ENCODE results near the gene TNFAIP2. TPM values are rescaled to one million over a fixed set of nuclear protein-coding genes. Genes with fewer than 3 reads are reported as not detected.
A peak's percentile ranks its signal among the peaks of the same experiment; 100 is the strongest.

The TNFAIP2 gene
- total and polyA plus RNA-seq, 9 of the 15 experiments (the other 6 are each of a cell fraction or from before 2014, with no cell fraction given): 22.6 to 68.6 (median 44.6) TPM

DNA sequence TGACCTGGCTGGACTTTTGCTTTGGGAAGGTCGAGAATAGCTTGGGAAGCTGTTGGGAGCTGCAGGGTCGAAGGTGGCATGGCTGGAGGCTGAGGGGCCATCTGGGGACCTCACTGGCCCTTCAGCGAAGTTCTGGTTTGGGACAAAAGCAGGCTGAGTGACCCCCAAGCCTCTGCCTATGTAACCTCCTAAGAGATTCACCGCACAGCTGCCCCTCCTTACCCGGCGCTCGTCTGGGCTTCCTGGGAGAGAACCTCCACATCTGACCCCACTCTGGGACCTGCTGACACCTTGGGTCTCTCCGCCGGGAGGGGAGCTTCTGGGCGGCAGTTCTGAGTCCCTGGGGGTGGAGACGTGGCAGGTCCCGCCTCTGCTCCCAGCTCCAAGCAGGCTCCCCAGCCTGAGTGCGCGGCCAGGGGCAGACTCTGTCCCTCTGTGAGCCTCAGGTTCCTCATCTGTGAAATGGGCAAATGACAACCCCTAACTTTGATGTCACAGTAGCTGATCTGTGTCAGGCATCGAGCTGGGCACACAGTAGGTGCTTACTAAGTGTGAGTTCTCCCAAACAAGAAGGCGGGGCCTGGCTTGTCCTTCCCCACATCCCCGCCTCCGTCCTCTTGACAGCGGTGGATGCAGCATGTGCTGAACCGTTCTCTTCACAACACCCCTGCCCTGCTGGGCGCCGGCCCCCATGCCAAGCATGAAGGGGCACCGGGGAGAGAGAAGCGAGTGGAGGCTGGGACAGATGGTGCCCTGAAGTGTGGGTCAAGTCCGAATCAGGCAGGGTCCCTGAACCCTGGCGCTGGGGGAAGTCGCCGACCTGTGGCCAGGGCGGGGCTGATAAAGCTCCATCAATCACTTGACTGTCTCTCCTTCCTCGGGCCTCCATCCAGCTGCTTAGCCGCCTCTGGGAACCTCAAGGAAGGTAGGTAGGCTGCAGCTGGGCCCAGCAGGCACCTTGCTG, 25.0 kb upstream of the TNFAIP2 start (continued):
- TF ChIP-seq, protein P1, sequence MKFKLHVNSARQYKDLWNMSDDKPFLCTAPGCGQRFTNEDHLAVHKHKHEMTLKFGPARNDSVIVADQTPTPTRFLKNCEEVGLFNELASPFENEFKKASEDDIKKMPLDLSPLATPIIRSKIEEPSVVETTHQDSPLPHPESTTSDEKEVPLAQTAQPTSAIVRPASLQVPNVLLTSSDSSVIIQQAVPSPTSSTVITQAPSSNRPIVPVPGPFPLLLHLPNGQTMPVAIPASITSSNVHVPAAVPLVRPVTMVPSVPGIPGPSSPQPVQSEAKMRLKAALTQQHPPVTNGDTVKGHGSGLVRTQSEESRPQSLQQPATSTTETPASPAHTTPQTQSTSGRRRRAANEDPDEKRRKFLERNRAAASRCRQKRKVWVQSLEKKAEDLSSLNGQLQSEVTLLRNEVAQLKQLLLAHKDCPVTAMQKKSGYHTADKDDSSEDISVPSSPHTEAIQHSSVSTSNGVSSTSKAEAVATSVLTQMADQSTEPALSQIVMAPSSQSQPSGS (CRISPR knock-in tag; IDR thresholded peaks at IDR 0.05): no peak
- TF ChIP-seq ZKSCAN1 (IDR thresholded peaks at IDR 0.05; ENCODE audit: low read depth, low read length) (peak; percentile 94), SNRNP70 (optimal IDR thresholded peaks at IDR 0.05; ENCODE audit: low read depth, low read length) (no peak), ZKSCAN8 (CRISPR knock-in tag; IDR thresholded peaks at IDR 0.05) (0 out of 2 replicates have a peak, but pooled peaks have one; percentile 6), ZFP1 (CRISPR knock-in tag; IDR thresholded peaks at IDR 0.05) (no peak), SMARCA5 (IDR thresholded peaks at IDR 0.05) (0 out of 2 replicates have a peak, but pooled peaks have one; percentile 72), SRSF7 (optimal IDR thresholded peaks at IDR 0.05; ENCODE audit: low read depth, low read length) (no peak), POLR2G (IDR thresholded peaks at IDR 0.05; ENCODE audit: low read depth, low read length) (no peak), MGA (IDR thresholded peaks at IDR 0.05) (peak; percentile 32; the same call in 1 of the 2 replicates), KLF1 (tag; IDR thresholded peaks at IDR 0.05) (no peak), RBM15 (IDR thresholded peaks at IDR 0.05; ENCODE audit: insufficient read depth, low read length) (no peak)
- TF ChIP-seq, protein P2, sequence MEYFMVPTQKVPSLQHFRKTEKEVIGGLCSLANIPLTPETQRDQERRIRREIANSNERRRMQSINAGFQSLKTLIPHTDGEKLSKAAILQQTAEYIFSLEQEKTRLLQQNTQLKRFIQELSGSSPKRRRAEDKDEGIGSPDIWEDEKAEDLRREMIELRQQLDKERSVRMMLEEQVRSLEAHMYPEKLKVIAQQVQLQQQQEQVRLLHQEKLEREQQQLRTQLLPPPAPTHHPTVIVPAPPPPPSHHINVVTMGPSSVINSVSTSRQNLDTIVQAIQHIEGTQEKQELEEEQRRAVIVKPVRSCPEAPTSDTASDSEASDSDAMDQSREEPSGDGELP (CRISPR knock-in tag; IDR thresholded peaks at IDR 0.05; ENCODE audit: borderline replicate concordance): peak; percentile 45; the same call in 1 of the 2 replicates

Data from K562 (cell line).